Activated T-cell treated with anti-CD3 and anti-CD28 coated beads, Interleukin-2, amount 50 U/mL, for 72 hours (primary cell): ENCODE results near the gene VSIG1. TPM values are rescaled to one million over a fixed set of nuclear protein-coding genes. Genes with fewer than 3 reads are reported as not detected.

Source experiments
- ATAC-seq, 2 donors: fragments of 150-1000 bp; cut with Tn5 transposase; replicated peaks in 1 of 2; 2 replicates each; pipeline ENCODE4 v1.10.0; 2021; ENCODE audit warnings: moderate library complexity in 2 of 2, mild to moderate bottlenecking in 1 of 2
- DNase-seq, 2 donors: peaks; one replicate each; pipeline ENCODE4 v3.0.0; 2021 to 2022; ENCODE audit warnings: mixed read lengths in 1 of 2
- H3K27ac Mint-ChIP-seq: one replicate; pipeline ENCODE4 v1.8.0; 2022; ENCODE audit warnings: mild to moderate bottlenecking, moderate library complexity, mixed read lengths
- H3K27me3 Mint-ChIP-seq: one replicate; pipeline ENCODE4 v1.8.0; 2022; ENCODE audit warnings: low read depth, mixed read lengths
- H3K36me3 Mint-ChIP-seq, 2 donors: one replicate each; pipeline ENCODE4 v1.8.0; 2022; ENCODE audit warnings: mixed read lengths in 2 of 2, mild to moderate bottlenecking in 1 of 2; ENCODE audit not compliant: insufficient read depth in 2 of 2
- H3K4me1 Mint-ChIP-seq: one replicate; pipeline ENCODE4 v1.8.0; 2022; ENCODE audit warnings: low read depth, mixed read lengths
- H3K4me3 Mint-ChIP-seq, 2 donors: one replicate each; pipeline ENCODE4 v1.8.0; 2022; ENCODE audit warnings: mild to moderate bottlenecking in 2 of 2, mixed read lengths in 2 of 2, moderate library complexity in 2 of 2
- H3K9me3 Mint-ChIP-seq, 2 donors: one replicate each; pipeline ENCODE4 v1.8.0; 2022; ENCODE audit warnings: mixed read lengths in 2 of 2
- total RNA-seq, 2 donors: library from RNA; stranded (reverse); gene quantifications; one replicate each; pipeline ENCODE4 v1.2.3, GENCODE V29; 2022

Gene VSIG1
- total RNA-seq, 2 donors from 2014 or later = 0.22 to 0.25 TPM

GRCh38 chrX:108071578-108071977 is 26.7 kb downstream of the VSIG1 start:
- Mint-ChIP-seq H3K27me3 (peaks cover 50% of the 10 kb centered on the region), H3K36me3 (no peaks in the 10 kb centered on the region), H3K4me1 (peaks cover 5% of the 10 kb centered on the region), H3K9me3 (no peaks in the 10 kb centered on the region), H3K4me3 (no peak overlapping the region), H3K27ac (no peak overlapping the region)
- ATAC-seq (no peak), DNase-seq (no peak)

GRCh38 chrX:108072746-108073145 is 27.9 kb downstream of the VSIG1 start:
- ATAC-seq = no peak
- Mint-ChIP-seq H3K9me3 (no peaks in the 10 kb centered on the region), H3K4me3 (no peak overlapping the region), H3K36me3 (no peaks in the 10 kb centered on the region), H3K27me3 (peaks cover 47% of the 10 kb centered on the region), H3K27ac (no peak overlapping the region), H3K4me1 (peaks cover 5% of the 10 kb centered on the region)
- DNase-seq = no peak

GRCh38 chrX:108081110-108081509 is 36.2 kb downstream of the VSIG1 start:
- Mint-ChIP-seq H3K9me3 (no peaks in the 10 kb centered on the region), H3K36me3 (no peaks in the 10 kb centered on the region), H3K4me1 (no peaks in the 10 kb centered on the region), H3K4me3 (no peak overlapping the region), H3K27me3 (peaks cover 18% of the 10 kb centered on the region), H3K27ac (peak overlapping the region; percentile 40)
- DNase-seq (no peak), ATAC-seq (no peak)

- ATAC-seq = no peak
- no peaks in the 10 kb centered on the region for H3K4me1 Mint-ChIP-seq
- H3K4me3 Mint-ChIP-seq = no peak overlapping the region
Observed at GRCh38 chrX:108087792-108088191, 42.9 kb downstream of the VSIG1 start.

GRCh38 chrX:108088511-108088910 is 43.6 kb downstream of the VSIG1 start:
- no peaks in the 10 kb centered on the region for H3K4me1 Mint-ChIP-seq
- no peak for ATAC-seq

More at GRCh38 chrX:108087792-108088191, 42.9 kb downstream of the VSIG1 start:
- DNase-seq = no peak
- H3K27me3 Mint-ChIP-seq = no peaks in the 10 kb centered on the region
- no peaks in the 10 kb centered on the region for H3K36me3 Mint-ChIP-seq
- no peak overlapping the region for H3K27ac Mint-ChIP-seq
- H3K9me3 Mint-ChIP-seq = no peaks in the 10 kb centered on the region

GRCh38 chrX:108090491-108091263 is 45.8 kb downstream of the VSIG1 start:
- Mint-ChIP-seq H3K9me3 (no peaks in the 10 kb centered on the region), H3K27me3 (no peaks in the 10 kb centered on the region), H3K4me3 (no peak overlapping the region), H3K27ac (no peak overlapping the region), H3K36me3 (no peaks in the 10 kb centered on the region), H3K4me1 (no peaks in the 10 kb centered on the region)
- ATAC-seq (no peak), DNase-seq (no peak)

More at GRCh38 chrX:108088511-108088910, 43.6 kb downstream of the VSIG1 start:
- Mint-ChIP-seq H3K9me3 (no peaks in the 10 kb centered on the region), H3K4me3 (peak overlapping the region in 1 of 2 donors; percentile 43), H3K27me3 (no peaks in the 10 kb centered on the region), H3K27ac (no peak overlapping the region), H3K36me3 (no peaks in the 10 kb centered on the region)
- no peak for DNase-seq

- ATAC-seq (peak; percentile 96), DNase-seq (peak; percentile 87 to 91)
- H3K27ac Mint-ChIP-seq = no peak within 1 kb of the TSS
- H3K27me3 Mint-ChIP-seq = no peaks in the 10 kb centered on the region
- H3K4me1 Mint-ChIP-seq = no peaks in the 10 kb centered on the region
- H3K9me3 Mint-ChIP-seq = no peaks in the 10 kb centered on the region
- no peak within 1 kb of the TSS for H3K4me3 Mint-ChIP-seq
- no peaks in the 10 kb centered on the region for H3K36me3 Mint-ChIP-seq
Observed at GRCh38 chrX:108091264-108091877, 46.5 kb downstream of the VSIG1 start, which contains the start of the genes ATG4A and PSMD10. ATG4A (plus strand) TSS chrX:108091778; CDS start chrX:108091827, 49 bp downstream. PSMD10 (minus strand) TSS chrX:108091542; CDS start chrX:108091520, 22 bp downstream.

GRCh38 chrX:108091878-108092291 is 47.0 kb downstream of the VSIG1 start:
- ATAC-seq (peak; percentile 44 to 50), DNase-seq (no peak)
- Mint-ChIP-seq H3K36me3 (no peaks in the 10 kb centered on the region), H3K4me1 (no peaks in the 10 kb centered on the region), H3K9me3 (no peaks in the 10 kb centered on the region), H3K4me3 (no peak overlapping the region), H3K27me3 (no peaks in the 10 kb centered on the region), H3K27ac (no peak overlapping the region)

GRCh38 chrX:108097380-108097779 is 52.5 kb downstream of the VSIG1 start:
- DNase-seq = no peak
- Mint-ChIP-seq H3K9me3 (no peaks in the 10 kb centered on the region), H3K27me3 (no peaks in the 10 kb centered on the region), H3K4me1 (no peaks in the 10 kb centered on the region), H3K27ac (no peak overlapping the region), H3K4me3 (no peak overlapping the region), H3K36me3 (peaks cover 0 to 1% of the 10 kb centered on the region in 2 donors)
- no peak for ATAC-seq

- Mint-ChIP-seq H3K9me3 (no peaks in the 10 kb centered on the region), H3K4me1 (no peaks in the 10 kb centered on the region), H3K27ac (no peak overlapping the region), H3K27me3 (peaks cover 18% of the 10 kb centered on the region), H3K36me3 (peaks cover 0 to 3% of the 10 kb centered on the region in 2 donors), H3K4me3 (no peak overlapping the region)
- DNase-seq (no peak), ATAC-seq (no peak)
Observed at GRCh38 chrX:108105473-108105872, 60.6 kb downstream of the VSIG1 start.

- Mint-ChIP-seq H3K9me3 (no peaks in the 10 kb centered on the region), H3K27me3 (peaks cover 8% of the 10 kb centered on the region), H3K4me3 (no peak overlapping the region), H3K4me1 (no peaks in the 10 kb centered on the region), H3K27ac (no peak overlapping the region), H3K36me3 (no peaks in the 10 kb centered on the region)
- DNase-seq (no peak), ATAC-seq (no peak)
Observed at GRCh38 chrX:108114541-108114940, 69.7 kb downstream of the VSIG1 start.

- Mint-ChIP-seq H3K9me3 (no peaks in the 10 kb centered on the region), H3K36me3 (no peaks in the 10 kb centered on the region), H3K27me3 (peaks cover 8% of the 10 kb centered on the region), H3K4me1 (no peaks in the 10 kb centered on the region), H3K4me3 (no peak overlapping the region), H3K27ac (no peak overlapping the region)
- no peak for ATAC-seq
- DNase-seq = no peak
Observed at GRCh38 chrX:108117988-108118387, 73.1 kb downstream of the VSIG1 start.

GRCh38 chrX:108121291-108121690 is 76.4 kb downstream of the VSIG1 start:
- DNase-seq (no peak), ATAC-seq (no peak)
- peaks cover 0 to 2% of the 10 kb centered on the region in 2 donors for H3K9me3 Mint-ChIP-seq
- H3K36me3 Mint-ChIP-seq = no peaks in the 10 kb centered on the region
- H3K27ac Mint-ChIP-seq = no peak overlapping the region
- H3K4me3 Mint-ChIP-seq = no peak overlapping the region
- peaks cover 15% of the 10 kb centered on the region for H3K27me3 Mint-ChIP-seq
- H3K4me1 Mint-ChIP-seq = no peaks in the 10 kb centered on the region
